ENCODE measurements around the gene NAT16. TPM values are rescaled to one million over a fixed set of nuclear protein-coding genes. Genes with fewer than 3 reads are reported as not detected.

NAT16 gene
- total and polyA plus RNA-seq, 2 of the 13 experiments (the other 11 are each of a cell fraction or from before 2014, with no cell fraction given): 0.04 TPM; not detected in 1

- TF ChIP-seq, protein P1, sequence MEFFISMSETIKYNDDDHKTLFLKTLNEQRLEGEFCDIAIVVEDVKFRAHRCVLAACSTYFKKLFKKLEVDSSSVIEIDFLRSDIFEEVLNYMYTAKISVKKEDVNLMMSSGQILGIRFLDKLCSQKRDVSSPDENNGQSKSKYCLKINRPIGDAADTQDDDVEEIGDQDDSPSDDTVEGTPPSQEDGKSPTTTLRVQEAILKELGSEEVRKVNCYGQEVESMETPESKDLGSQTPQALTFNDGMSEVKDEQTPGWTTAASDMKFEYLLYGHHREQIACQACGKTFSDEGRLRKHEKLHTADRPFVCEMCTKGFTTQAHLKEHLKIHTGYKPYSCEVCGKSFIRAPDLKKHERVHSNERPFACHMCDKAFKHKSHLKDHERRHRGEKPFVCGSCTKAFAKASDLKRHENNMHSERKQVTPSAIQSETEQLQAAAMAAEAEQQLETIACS (CRISPR knock-in tag; IDR thresholded peaks at IDR 0.05): no peak
- no peak; the same call in 1 of the 2 replicates for TF ChIP-seq ZBTB7B (CRISPR knock-in tag; IDR thresholded peaks at IDR 0.05)
- TF ChIP-seq ZNF75D (CRISPR knock-in tag; IDR thresholded peaks at IDR 0.05; ENCODE audit: borderline replicate concordance): no peak
- TF ChIP-seq ZNF713 (CRISPR knock-in tag; IDR thresholded peaks at IDR 0.05): no peak
- TF ChIP-seq FOXC1 (CRISPR knock-in tag; IDR thresholded peaks at IDR 0.05; ENCODE audit: borderline replicate concordance): no peak
- TF ChIP-seq ZNF644 (CRISPR knock-in tag; IDR thresholded peaks at IDR 0.05; ENCODE audit: low read depth): no peak
- TF ChIP-seq ZNF121 (CRISPR knock-in tag; IDR thresholded peaks at IDR 0.05): peak; percentile 77
- TF ChIP-seq IKZF5 (CRISPR knock-in tag; IDR thresholded peaks at IDR 0.05): peak; percentile 74; the same call in 1 of the 2 replicates
- TF ChIP-seq, protein P2, sequence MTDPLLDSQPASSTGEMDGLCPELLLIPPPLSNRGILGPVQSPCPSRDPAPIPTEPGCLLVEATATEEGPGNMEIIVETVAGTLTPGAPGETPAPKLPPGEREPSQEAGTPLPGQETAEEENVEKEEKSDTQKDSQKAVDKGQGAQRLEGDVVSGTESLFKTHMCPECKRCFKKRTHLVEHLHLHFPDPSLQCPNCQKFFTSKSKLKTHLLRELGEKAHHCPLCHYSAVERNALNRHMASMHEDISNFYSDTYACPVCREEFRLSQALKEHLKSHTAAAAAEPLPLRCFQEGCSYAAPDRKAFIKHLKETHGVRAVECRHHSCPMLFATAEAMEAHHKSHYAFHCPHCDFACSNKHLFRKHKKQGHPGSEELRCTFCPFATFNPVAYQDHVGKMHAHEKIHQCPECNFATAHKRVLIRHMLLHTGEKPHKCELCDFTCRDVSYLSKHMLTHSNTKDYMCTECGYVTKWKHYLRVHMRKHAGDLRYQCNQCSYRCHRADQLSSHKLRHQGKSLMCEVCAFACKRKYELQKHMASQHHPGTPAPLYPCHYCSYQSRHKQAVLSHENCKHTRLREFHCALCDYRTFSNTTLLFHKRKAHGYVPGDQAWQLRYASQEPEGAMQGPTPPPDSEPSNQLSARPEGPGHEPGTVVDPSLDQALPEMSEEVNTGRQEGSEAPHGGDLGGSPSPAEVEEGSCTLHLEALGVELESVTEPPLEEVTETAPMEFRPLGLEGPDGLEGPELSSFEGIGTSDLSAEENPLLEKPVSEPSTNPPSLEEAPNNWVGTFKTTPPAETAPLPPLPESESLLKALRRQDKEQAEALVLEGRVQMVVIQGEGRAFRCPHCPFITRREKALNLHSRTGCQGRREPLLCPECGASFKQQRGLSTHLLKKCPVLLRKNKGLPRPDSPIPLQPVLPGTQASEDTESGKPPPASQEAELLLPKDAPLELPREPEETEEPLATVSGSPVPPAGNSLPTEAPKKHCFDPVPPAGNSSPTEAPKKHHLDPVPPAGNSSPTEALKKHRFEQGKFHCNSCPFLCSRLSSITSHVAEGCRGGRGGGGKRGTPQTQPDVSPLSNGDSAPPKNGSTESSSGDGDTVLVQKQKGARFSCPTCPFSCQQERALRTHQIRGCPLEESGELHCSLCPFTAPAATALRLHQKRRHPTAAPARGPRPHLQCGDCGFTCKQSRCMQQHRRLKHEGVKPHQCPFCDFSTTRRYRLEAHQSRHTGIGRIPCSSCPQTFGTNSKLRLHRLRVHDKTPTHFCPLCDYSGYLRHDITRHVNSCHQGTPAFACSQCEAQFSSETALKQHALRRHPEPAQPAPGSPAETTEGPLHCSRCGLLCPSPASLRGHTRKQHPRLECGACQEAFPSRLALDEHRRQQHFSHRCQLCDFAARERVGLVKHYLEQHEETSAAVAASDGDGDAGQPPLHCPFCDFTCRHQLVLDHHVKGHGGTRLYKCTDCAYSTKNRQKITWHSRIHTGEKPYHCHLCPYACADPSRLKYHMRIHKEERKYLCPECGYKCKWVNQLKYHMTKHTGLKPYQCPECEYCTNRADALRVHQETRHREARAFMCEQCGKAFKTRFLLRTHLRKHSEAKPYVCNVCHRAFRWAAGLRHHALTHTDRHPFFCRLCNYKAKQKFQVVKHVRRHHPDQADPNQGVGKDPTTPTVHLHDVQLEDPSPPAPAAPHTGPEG (CRISPR knock-in tag; IDR thresholded peaks at IDR 0.05): no peak
- TF ChIP-seq ZNF7 (CRISPR knock-in tag; IDR thresholded peaks at IDR 0.05): peak; percentile 59; the same call in 1 of the 2 replicates
- no peak for TF ChIP-seq CREB3 (CRISPR knock-in tag; IDR thresholded peaks at IDR 0.05)
- TF ChIP-seq SYNCRIP (IDR thresholded peaks at IDR 0.05; ENCODE audit: insufficient read depth, low read depth, low read length): no peak
- TF ChIP-seq, protein P3, sequence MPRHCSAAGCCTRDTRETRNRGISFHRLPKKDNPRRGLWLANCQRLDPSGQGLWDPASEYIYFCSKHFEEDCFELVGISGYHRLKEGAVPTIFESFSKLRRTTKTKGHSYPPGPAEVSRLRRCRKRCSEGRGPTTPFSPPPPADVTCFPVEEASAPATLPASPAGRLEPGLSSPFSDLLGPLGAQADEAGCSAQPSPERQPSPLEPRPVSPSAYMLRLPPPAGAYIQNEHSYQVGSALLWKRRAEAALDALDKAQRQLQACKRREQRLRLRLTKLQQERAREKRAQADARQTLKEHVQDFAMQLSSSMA (CRISPR knock-in tag; IDR thresholded peaks at IDR 0.05): 0 out of 2 replicates have a peak, but pooled peaks have one; percentile 46
- peak; percentile 46; the same call in 1 of the 2 replicates for TF ChIP-seq ZNF547 (CRISPR knock-in tag; IDR thresholded peaks at IDR 0.05)
- TF ChIP-seq DPF2 (CRISPR knock-in tag; IDR thresholded peaks at IDR 0.05; ENCODE audit: borderline replicate concordance, low read depth): peak; percentile 51
- TF ChIP-seq PHF8 (CRISPR knock-in tag; IDR thresholded peaks at IDR 0.05): no peak
- no peak for TF ChIP-seq ZNF260 (CRISPR knock-in tag; IDR thresholded peaks at IDR 0.05; ENCODE audit: borderline replicate concordance, low read depth)
- TF ChIP-seq ATM (IDR thresholded peaks at IDR 0.05; ENCODE audit: borderline replicate concordance): no peak
Observed at GRCh38 chr7:101121991-101122932, 57.8 kb downstream of the NAT16 start (continued).
